Osteocyte (in vitro differentiated cells): ENCODE measurements around the gene DRC7. TPM values are rescaled to one million over a fixed set of nuclear protein-coding genes. Genes with fewer than 3 reads are reported as not detected.

Source experiments
- DNase-seq: peaks from one replicate; pipeline ENCODE4 v3.0.0; 2021; ENCODE audit warnings: mixed read lengths; ENCODE audit not compliant: unreplicated experiment; ENCODE audit errors: extremely low spot score
- H3K27ac Mint-ChIP-seq: one replicate; pipeline ENCODE4 v1.8.0; 2021; ENCODE audit warnings: mild to moderate bottlenecking, mixed read lengths; ENCODE audit not compliant: unreplicated experiment
- H3K27me3 Mint-ChIP-seq: one replicate; pipeline ENCODE4 v1.8.0; 2021; ENCODE audit warnings: mixed read lengths; ENCODE audit not compliant: unreplicated experiment
- H3K36me3 Mint-ChIP-seq: one replicate; pipeline ENCODE4 v1.8.0; 2021; ENCODE audit warnings: mixed read lengths; ENCODE audit not compliant: unreplicated experiment
- H3K4me1 Mint-ChIP-seq: one replicate; pipeline ENCODE4 v1.8.0; 2021; ENCODE audit warnings: mixed read lengths; ENCODE audit not compliant: unreplicated experiment
- H3K4me3 Mint-ChIP-seq: one replicate; pipeline ENCODE4 v1.8.0; 2021; ENCODE audit warnings: mild to moderate bottlenecking, moderate library complexity, mixed read lengths; ENCODE audit not compliant: unreplicated experiment
- H3K9me3 Mint-ChIP-seq: one replicate; pipeline ENCODE4 v1.8.0; 2021; ENCODE audit warnings: mixed read lengths; ENCODE audit not compliant: unreplicated experiment
- total RNA-seq: library from RNA; stranded (reverse); gene quantifications from 2 replicates; pipeline ENCODE4 v1.2.1, GENCODE V29; 2021
- TF ChIP-seq, protein P1 (sequence below): fragments of 200-600 bp; sonication (generic); IDR thresholded peaks from 2 replicates; pipeline ENCODE4 v1.5.0; 2021; ENCODE audit warnings: antibody characterized with exemption, mild to moderate bottlenecking, moderate library complexity

DRC7 gene
- total RNA-seq, 1 donor from 2014 or later: not detected

DNA sequence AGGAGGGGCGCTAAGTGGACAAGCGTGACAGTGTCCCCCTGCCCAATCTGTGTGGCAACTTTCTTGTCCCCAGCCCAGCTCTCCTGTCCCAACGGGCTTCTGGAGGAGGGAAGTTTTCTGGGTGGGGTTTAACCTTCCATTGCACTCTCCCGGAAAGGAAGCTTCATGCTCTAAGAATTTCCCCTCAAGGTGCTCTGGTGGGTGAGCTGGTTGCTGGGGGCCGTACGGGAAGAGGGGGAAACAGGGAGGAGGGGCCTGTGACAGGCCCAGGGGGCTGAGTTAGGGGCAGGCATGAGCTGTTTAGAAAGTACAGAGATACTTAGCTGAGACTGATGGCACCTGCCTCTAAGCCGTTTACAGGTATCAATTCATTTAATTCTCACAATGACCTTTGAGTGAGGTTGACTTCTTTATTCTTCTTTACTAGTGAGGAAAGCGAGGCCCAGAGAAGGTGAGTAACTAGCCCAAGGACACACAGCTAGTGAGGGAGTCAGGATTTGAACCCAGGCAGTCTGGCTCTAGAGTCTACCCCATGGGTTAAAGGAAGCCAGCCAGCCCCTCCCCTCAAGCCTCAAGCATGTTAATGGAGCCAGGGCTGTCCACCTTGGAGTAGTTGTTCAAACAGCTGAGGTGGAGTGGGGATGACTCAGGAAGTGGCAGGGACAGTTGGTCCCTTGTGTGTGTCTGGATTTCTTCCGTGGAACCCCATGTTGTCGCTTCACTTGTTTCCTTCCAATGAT is 47.3 kb upstream of the DRC7 start:
- H3K36me3 Mint-ChIP-seq: no peaks in the 10 kb centered on the region
- no peaks in the 10 kb centered on the region for H3K9me3 Mint-ChIP-seq
- no peak overlapping the region for H3K4me3 Mint-ChIP-seq
- no peak overlapping the region for H3K27ac Mint-ChIP-seq
- no peak for DNase-seq
- peaks cover 21% of the 10 kb centered on the region for H3K4me1 Mint-ChIP-seq
- no peaks in the 10 kb centered on the region for H3K27me3 Mint-ChIP-seq
- TF ChIP-seq, protein P1, sequence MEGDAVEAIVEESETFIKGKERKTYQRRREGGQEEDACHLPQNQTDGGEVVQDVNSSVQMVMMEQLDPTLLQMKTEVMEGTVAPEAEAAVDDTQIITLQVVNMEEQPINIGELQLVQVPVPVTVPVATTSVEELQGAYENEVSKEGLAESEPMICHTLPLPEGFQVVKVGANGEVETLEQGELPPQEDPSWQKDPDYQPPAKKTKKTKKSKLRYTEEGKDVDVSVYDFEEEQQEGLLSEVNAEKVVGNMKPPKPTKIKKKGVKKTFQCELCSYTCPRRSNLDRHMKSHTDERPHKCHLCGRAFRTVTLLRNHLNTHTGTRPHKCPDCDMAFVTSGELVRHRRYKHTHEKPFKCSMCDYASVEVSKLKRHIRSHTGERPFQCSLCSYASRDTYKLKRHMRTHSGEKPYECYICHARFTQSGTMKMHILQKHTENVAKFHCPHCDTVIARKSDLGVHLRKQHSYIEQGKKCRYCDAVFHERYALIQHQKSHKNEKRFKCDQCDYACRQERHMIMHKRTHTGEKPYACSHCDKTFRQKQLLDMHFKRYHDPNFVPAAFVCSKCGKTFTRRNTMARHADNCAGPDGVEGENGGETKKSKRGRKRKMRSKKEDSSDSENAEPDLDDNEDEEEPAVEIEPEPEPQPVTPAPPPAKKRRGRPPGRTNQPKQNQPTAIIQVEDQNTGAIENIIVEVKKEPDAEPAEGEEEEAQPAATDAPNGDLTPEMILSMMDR: no peak

DNA sequence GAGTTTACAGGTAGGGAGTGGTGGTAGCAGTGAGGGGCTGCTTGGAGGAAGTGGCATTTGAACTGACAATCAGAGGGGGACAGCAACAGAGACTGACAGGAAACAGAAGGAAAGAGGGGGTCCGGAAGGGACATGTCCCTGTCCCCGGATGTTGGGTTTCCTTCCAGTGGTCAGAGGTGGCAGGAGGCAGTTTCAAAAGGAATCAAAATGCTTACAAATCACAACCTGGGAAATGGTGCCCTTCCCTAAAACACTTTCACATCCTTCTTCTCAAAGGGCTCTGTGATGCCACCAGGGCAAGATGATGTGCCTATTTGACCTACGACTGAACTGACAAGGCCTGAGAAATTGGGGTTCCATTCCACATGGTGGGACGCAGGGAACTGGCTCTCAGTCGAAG is 46.5 kb upstream of the DRC7 start:
- TF ChIP-seq, protein P1: no peak

DNA sequence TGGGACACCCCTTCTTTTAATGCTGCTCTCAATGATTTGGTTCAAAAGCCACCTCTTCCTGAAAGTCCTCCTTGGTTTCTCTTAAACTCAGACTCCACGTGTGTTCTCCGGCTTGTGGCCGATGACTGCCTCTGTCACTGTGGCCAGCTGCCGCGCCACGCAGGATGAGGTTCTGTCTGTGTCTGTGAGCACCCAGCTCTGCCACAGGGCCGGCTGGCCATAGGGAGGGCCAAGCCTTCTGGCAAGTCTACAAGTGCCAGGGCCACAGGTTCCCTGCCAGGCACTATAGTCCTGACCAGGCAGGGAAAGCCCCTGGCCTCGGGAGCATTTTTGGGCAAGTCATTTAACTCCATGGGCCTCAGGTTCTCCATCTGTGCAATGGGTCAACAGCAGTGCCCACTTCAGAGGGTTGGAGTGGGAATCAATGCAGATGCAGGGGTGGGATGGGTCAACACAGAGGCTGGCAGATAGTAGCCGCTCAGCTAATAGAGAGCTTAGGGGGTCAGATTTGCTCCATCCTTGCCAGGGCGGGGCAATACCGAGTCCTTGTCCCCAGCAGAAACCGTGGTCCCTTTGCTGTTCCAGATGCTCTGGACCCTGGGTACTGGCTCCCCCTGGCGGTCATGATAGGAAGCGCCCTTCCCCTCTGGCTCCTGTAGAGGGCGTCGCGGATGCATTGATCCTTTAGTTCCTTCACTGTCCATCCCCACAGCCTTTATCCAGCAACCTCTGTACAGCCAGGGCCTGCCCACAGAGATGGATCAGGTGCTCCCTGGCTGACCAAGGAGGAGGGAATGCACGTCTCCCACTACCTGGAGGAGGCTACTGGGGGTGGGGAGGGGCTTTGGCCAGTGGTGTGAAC is 45.8 kb upstream of the DRC7 start:
- no peaks in the 10 kb centered on the region for H3K36me3 Mint-ChIP-seq
- peak; percentile 94 for DNase-seq
- H3K4me3 Mint-ChIP-seq: no peak overlapping the region
- TF ChIP-seq, protein P1: peak; percentile 100
- H3K27ac Mint-ChIP-seq: no peak overlapping the region
- H3K4me1 Mint-ChIP-seq: peaks cover 19% of the 10 kb centered on the region
- H3K27me3 Mint-ChIP-seq: no peaks in the 10 kb centered on the region
- no peaks in the 10 kb centered on the region for H3K9me3 Mint-ChIP-seq

More for the DNA sequence above, 46.5 kb upstream of the DRC7 start:
- H3K27ac Mint-ChIP-seq: no peak overlapping the region
- no peak overlapping the region for H3K4me3 Mint-ChIP-seq
- no peaks in the 10 kb centered on the region for H3K36me3 Mint-ChIP-seq
- no peak for DNase-seq
- peaks cover 21% of the 10 kb centered on the region for H3K4me1 Mint-ChIP-seq
- H3K9me3 Mint-ChIP-seq: no peaks in the 10 kb centered on the region
- no peaks in the 10 kb centered on the region for H3K27me3 Mint-ChIP-seq

DNA sequence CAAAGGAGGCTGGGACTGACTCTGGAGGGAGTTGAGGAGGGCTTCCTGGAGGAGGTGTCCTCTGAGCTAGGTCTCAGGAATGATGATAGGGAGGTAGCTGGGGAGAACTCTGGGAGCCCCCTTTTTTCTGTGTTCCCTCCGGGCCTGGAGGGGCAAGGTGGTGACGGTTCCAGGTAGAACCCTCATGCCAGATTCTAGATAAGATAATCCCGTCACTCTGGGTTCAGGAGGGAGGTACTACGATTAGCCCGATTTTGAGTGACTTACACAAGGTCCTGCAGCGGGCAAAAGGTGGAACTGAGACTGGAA is 45.2 kb upstream of the DRC7 start:
- TF ChIP-seq, protein P1: no peak
- Mint-ChIP-seq H3K9me3 (no peaks in the 10 kb centered on the region), H3K4me3 (no peak overlapping the region), H3K4me1 (peaks cover 21% of the 10 kb centered on the region), H3K27me3 (no peaks in the 10 kb centered on the region), H3K27ac (no peak overlapping the region), H3K36me3 (no peaks in the 10 kb centered on the region)
- DNase-seq: no peak

DNA sequence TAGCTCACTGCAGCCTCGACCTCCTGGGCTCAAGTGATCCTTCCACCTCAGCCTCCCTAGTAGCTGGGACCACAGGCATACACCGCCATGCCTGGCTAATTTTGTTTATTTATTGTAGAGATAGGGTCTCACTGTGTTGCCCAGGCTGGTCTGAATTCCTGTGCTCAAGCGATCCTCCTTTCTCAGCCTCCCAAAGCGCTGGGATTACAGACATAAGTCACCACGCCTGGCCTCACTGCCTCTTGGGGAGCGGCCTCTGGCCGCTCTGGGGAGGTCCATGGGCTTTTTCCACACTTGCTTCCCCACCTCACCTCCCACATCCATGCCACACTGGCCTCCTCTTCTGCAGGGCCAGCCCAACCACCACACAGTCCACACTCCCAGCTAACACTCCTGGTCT is 44.8 kb upstream of the DRC7 start:
- no peak overlapping the region for H3K4me3 Mint-ChIP-seq
- H3K9me3 Mint-ChIP-seq: no peaks in the 10 kb centered on the region
- TF ChIP-seq, protein P1: no peak
- H3K27ac Mint-ChIP-seq: no peak overlapping the region
- no peak for DNase-seq
- H3K27me3 Mint-ChIP-seq: no peaks in the 10 kb centered on the region
- peaks cover 22% of the 10 kb centered on the region for H3K4me1 Mint-ChIP-seq
- H3K36me3 Mint-ChIP-seq: no peaks in the 10 kb centered on the region
